Smooth muscle cell (in vitro differentiated cells): Measurements from ENCODE around the gene PRKAR1A. TPM values are rescaled to one million over a fixed set of nuclear protein-coding genes. Genes with fewer than 3 reads are reported as not detected.

Source experiments
- DNase-seq: peaks from one replicate; lab custom pipeline; 2025; ENCODE audit not compliant: unreplicated experiment; lab: John Stamatoyannopoulos, UW
- H2AFZ ChIP-seq: fragments of 200-600 bp; sonication (generic); 2 replicates; pipeline ENCODE4 v1.6.0; 2016; ENCODE audit warnings: antibody characterized with exemption, low read depth, mild to moderate bottlenecking
- H3F3A ChIP-seq: fragments of 200-600 bp; sonication (generic); 2 replicates; pipeline ENCODE4 v1.6.0; 2017; ENCODE audit warnings: antibody characterized with exemption, low read depth
- H3K27ac ChIP-seq: fragments of 200-600 bp; sonication (generic); 2 replicates; pipeline ENCODE4 v1.5.1; 2016; ENCODE audit warnings: low read depth, mild to moderate bottlenecking
- H3K27me3 ChIP-seq: fragments of 200-600 bp; sonication (generic); 2 replicates; pipeline ENCODE4 v1.6.1; 2016; ENCODE audit warnings: low read depth, mild to moderate bottlenecking
- H3K36me3 ChIP-seq: fragments of 200-600 bp; sonication (generic); 2 replicates; pipeline ENCODE4 v1.5.1; 2016; ENCODE audit warnings: low read depth
- H3K4me1 ChIP-seq: fragments of 200-600 bp; sonication (generic); 2 replicates; pipeline ENCODE4 v1.5.1; 2016; ENCODE audit warnings: low read depth
- H3K4me2 ChIP-seq: fragments of 200-600 bp; sonication (generic); 2 replicates; pipeline ENCODE4 v1.6.0; 2016; ENCODE audit warnings: mild to moderate bottlenecking
- H3K4me3 ChIP-seq: fragments of 200-600 bp; sonication (generic); 2 replicates; pipeline ENCODE4 v1.5.1; 2016; ENCODE audit warnings: mild to moderate bottlenecking
- H3K79me2 ChIP-seq: fragments of 200-600 bp; sonication (generic); 2 replicates; pipeline ENCODE4 v1.6.0; 2016; ENCODE audit warnings: low read depth, mild to moderate bottlenecking
- H3K9ac ChIP-seq: fragments of 200-600 bp; sonication (generic); 2 replicates; pipeline ENCODE4 v1.6.0; 2016; ENCODE audit warnings: low read depth
- H3K9me3 ChIP-seq: fragments of 200-600 bp; sonication (generic); replicated peaks from 2 replicates; pipeline ENCODE4 v1.5.1; 2016; ENCODE audit warnings: low read depth
- H4K20me1 ChIP-seq: fragments of 200-600 bp; sonication (generic); 2 replicates; pipeline ENCODE4 v1.6.0; 2016; ENCODE audit warnings: low read depth
- CTCF ChIP-seq: fragments of 200-600 bp; sonication (generic); IDR thresholded peaks from 2 replicates; pipeline ENCODE4 v1.5.1; 2017; ENCODE audit warnings: borderline replicate concordance, mild to moderate bottlenecking, antibody characterized with exemption; ENCODE audit not compliant: insufficient read depth, poor library complexity, severe bottlenecking
- WGBS: methylation state at CpG from one replicate; pipeline ENCODE4 v1.1.7; 2016; ENCODE audit warnings: low lambda C conversion rate; 5-methylcytosine and 5-hydroxymethylcytosine counted together
- polyA plus RNA-seq: library from polyadenylated mRNA; unstranded; fragments of >200 nt; fragmentation: Nextera tagmentation; extraction: Ambion mirVana; gene quantifications from 2 replicates; pipeline ENCODE4 v1.2.1, GENCODE V29; 2016
- total RNA-seq: library from RNA; depleted of rRNA; stranded (reverse); fragments of >200 nt; gene quantifications from 2 replicates; pipeline ENCODE4 v1.2.3, GENCODE V29; 2014

The PRKAR1A gene
- total and polyA plus RNA-seq, 2 experiments from 2014 or later = 302 to 340 TPM

DNA sequence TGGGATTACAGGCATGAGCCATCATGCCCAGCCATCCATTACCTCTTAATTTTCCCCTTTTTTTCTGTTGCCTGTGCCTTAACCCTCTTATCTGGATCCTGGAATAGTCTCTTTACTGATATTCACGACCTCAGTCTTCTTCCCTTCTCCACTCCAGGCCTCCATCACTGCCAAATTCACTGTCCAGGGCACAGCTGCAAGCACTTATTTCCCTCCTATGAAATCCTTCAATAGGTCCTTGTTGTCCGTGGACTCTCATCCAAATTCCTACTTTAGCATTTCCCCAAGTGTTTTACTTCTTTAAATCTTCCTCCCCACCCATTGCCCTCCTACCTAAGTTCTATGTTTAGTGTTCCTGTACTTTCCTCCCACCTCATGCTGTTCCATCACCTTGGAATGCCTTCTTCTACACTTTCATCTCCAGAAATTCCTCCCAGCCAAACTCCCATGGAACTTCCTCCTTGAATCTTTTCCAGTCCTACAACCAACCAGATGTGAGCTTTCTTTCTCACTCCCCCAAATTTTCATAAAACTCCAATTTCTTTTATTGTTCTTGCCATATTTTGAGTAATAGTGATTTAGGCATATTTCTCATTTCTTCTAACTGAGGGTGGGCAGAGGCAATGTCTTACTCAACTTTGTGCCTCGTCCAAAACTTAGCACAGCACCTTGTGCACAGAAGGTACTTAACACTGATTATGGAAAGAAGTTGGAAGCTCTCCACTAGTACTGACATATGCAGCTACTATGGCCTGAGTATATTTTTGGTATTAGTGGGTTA lies 53.6 kb downstream of the PRKAR1A start:
- WGBS = 89% methylated on average over 3 of the region's 3 CpGs

DNA sequence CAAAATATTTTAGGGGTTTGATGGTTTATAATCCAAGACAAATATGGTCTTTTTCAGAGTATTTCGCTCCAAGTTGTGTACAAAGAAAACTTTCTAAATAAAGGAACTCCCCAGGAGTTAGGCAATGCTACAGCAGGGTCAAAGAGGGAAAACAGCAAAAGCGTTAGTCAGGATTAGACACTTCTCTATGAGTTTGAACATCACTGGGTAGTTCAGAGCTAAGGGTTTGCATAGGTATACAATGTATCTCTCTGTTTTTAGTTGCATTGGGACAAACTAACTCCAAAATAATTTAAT lies 54.2 kb downstream of the PRKAR1A start:
- Histone ChIP-seq H3K9me3 (no peaks in the 10 kb centered on the region), H3K4me3 (no peak overlapping the region), H3K27me3 (no peaks in the 10 kb centered on the region), H3K4me2 (peak overlapping the region; percentile 13), H3K27ac (peak overlapping the region; percentile 66), H3K4me1 (no peaks in the 10 kb centered on the region), H3F3A (peaks cover 3% of the 10 kb centered on the region), H2AFZ (no peak overlapping the region), H3K9ac (no peak overlapping the region), H4K20me1 (no peaks in the 10 kb centered on the region), H3K79me2 (no peaks in the 10 kb centered on the region), H3K36me3 (no peaks in the 10 kb centered on the region)
- whole genome bisulfite sequencing = 73% methylated on average over 2 of the region's 2 CpGs
- no peak for DNase-seq
- no peak for TF ChIP-seq CTCF

More for the DNA sequence above, 53.6 kb downstream of the PRKAR1A start:
- no peaks in the 10 kb centered on the region for H3K27me3 ChIP-seq
- no peak overlapping the region for H3K4me3 ChIP-seq
- no peaks in the 10 kb centered on the region for H3K9me3 ChIP-seq
- no peaks in the 10 kb centered on the region for H3K4me1 ChIP-seq
- H3K4me2 ChIP-seq = peak overlapping the region; percentile 13
- no peak overlapping the region for H3K9ac ChIP-seq
- H4K20me1 ChIP-seq = no peaks in the 10 kb centered on the region
- no peaks in the 10 kb centered on the region for H3K79me2 ChIP-seq
- H2AFZ ChIP-seq = no peak overlapping the region
- peaks cover 3% of the 10 kb centered on the region for H3F3A ChIP-seq
- no peaks in the 10 kb centered on the region for H3K36me3 ChIP-seq
- peak overlapping the region; percentile 66 for H3K27ac ChIP-seq
- DNase-seq = no peak
- no peak for TF ChIP-seq CTCF

DNA sequence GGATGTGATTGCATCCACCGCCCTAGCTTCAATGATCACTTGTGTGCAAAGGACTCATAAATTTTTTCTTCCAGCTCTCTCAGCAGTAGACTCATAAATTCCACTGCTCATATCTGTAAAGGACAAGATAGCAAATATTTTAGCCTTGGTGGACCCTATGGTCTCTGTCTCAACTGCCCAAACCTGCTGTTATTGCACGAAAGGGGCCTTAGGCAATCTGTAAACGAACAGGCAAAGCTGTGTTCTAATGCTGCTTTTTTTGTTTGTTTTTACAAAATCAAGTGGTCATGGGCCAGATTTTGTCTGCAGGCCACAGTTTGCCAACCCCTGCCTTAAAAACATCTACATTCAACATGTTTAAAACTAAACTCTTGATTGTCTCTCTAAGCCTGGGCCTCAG lies 54.8 kb downstream of the PRKAR1A start:
- Histone ChIP-seq H3K27ac (peak overlapping the region; percentile 66), H3F3A (peaks cover 3% of the 10 kb centered on the region), H3K9me3 (no peaks in the 10 kb centered on the region), H3K27me3 (no peaks in the 10 kb centered on the region), H3K4me3 (no peak overlapping the region), H3K9ac (no peak overlapping the region), H3K79me2 (no peaks in the 10 kb centered on the region), H2AFZ (no peak overlapping the region), H3K4me1 (no peaks in the 10 kb centered on the region), H3K36me3 (no peaks in the 10 kb centered on the region), H4K20me1 (no peaks in the 10 kb centered on the region), H3K4me2 (peak overlapping the region; percentile 13)
- no peak for TF ChIP-seq CTCF
- DNase-seq = no peak
- WGBS = 21% methylated on average over 3 of the region's 3 CpGs

DNA sequence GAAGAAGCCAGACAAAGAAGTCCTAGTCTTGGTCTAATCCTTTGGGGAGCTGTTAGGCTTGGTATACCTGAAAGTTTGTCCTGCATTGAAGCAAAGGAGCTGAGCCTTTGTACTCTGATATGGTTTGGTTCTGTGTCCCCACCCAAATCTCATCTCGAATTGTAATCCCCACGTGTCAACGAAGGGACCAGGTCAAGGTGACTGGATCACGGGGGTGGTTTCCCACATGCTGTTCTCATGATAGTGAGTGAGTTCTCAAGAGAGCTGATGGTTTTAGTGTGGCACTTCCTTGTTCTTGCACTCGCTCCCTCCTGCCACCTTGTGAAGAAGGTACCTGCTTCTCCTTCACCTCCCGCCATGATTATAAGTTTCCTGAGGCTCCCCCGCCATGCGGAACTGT lies 55.4 kb downstream of the PRKAR1A start:
- no peak for DNase-seq
- WGBS = 94% methylated on average over 8 of the region's 8 CpGs
- Histone ChIP-seq H3K79me2 (no peaks in the 10 kb centered on the region), H4K20me1 (no peaks in the 10 kb centered on the region), H2AFZ (no peak overlapping the region), H3K36me3 (no peaks in the 10 kb centered on the region), H3K27ac (peak overlapping the region; percentile 66), H3F3A (peaks cover 3% of the 10 kb centered on the region), H3K4me1 (no peaks in the 10 kb centered on the region), H3K4me3 (no peak overlapping the region), H3K27me3 (no peaks in the 10 kb centered on the region), H3K9ac (no peak overlapping the region), H3K4me2 (no peak overlapping the region), H3K9me3 (no peaks in the 10 kb centered on the region)
- no peak for TF ChIP-seq CTCF
